ENCODE data around the gene HGS. TPM values are rescaled to one million over a fixed set of nuclear protein-coding genes. Genes with fewer than 3 reads are reported as not detected.

Gene HGS
- total and polyA plus RNA-seq, 2 of the 13 experiments (the other 11 are each of a cell fraction or from before 2014, with no cell fraction given) = 73.3 to 78.1 TPM

- TF ChIP-seq TBX2 (CRISPR knock-in tag; IDR thresholded peaks at IDR 0.05; ENCODE audit: borderline replicate concordance) (peak; percentile 32; the same call in 1 of the 2 replicates), SIN3B (IDR thresholded peaks at IDR 0.05; ENCODE audit: low read length) (no peak), NFE2L2 (IDR thresholded peaks at IDR 0.05; ENCODE audit: low read length) (peak; percentile 32; the same call in 1 of the 2 replicates), SOX6 (IDR thresholded peaks at IDR 0.05) (no peak), SOX6 (CRISPR knock-in tag; IDR thresholded peaks at IDR 0.05) (peak; percentile 25; the same call in 1 of the 2 replicates), ZNF326 (CRISPR knock-in tag; IDR thresholded peaks at IDR 0.05; ENCODE audit: borderline replicate concordance) (peak; percentile 80; the same call in 1 of the 2 replicates), AHR (CRISPR knock-in tag; IDR thresholded peaks at IDR 0.05) (no peak), ZNF597 (CRISPR knock-in tag; IDR thresholded peaks at IDR 0.05) (no peak), ZNF761 (CRISPR knock-in tag; conservative IDR thresholded peaks at IDR 0.05) (no peak), ZFY (CRISPR knock-in tag; IDR thresholded peaks at IDR 0.05) (0 out of 2 replicates have a peak, but pooled peaks have one; percentile 16), ZNF274 (CRISPR knock-in tag; IDR thresholded peaks at IDR 0.05) (0 out of 2 replicates have a peak, but pooled peaks have one; percentile 58), CSRNP1 (CRISPR knock-in tag; IDR thresholded peaks at IDR 0.05) (0 out of 2 replicates have a peak, but pooled peaks have one; percentile 17), FOXM1 (CRISPR knock-in tag; IDR thresholded peaks at IDR 0.05) (no peak), KAT7 (CRISPR knock-in tag; IDR thresholded peaks at IDR 0.05; ENCODE audit: borderline replicate concordance) (no peak), HNRNPL (IDR thresholded peaks at IDR 0.05; ENCODE audit: low read depth, low read length) (peak; percentile 93), ZNF354B (CRISPR knock-in tag; IDR thresholded peaks at IDR 0.05) (no peak), HES4 (CRISPR knock-in tag; IDR thresholded peaks at IDR 0.05; ENCODE audit: borderline replicate concordance) (peak; percentile 42; the same call in 1 of the 2 replicates), ZNF513 (CRISPR knock-in tag; conservative IDR thresholded peaks at IDR 0.05) (no peak), ZNF550 (CRISPR knock-in tag; IDR thresholded peaks at IDR 0.05; ENCODE audit: borderline replicate concordance) (0 out of 2 replicates have a peak, but pooled peaks have one; percentile 45), GABPA (IDR thresholded peaks at IDR 0.05; ENCODE audit: low read depth, low read length) (no peak), GABPA (CRISPR knock-in tag; IDR thresholded peaks at IDR 0.05; ENCODE audit: low read depth) (no peak), IRF9 (CRISPR knock-in tag; IDR thresholded peaks at IDR 0.05; ENCODE audit: borderline replicate concordance) (peak; percentile 70; the same call in 1 of the 2 replicates), AGO2 (optimal IDR thresholded peaks at IDR 0.05; ENCODE audit: low read depth, low read length) (peak; percentile 100), SP2 (CRISPR knock-in tag; IDR thresholded peaks at IDR 0.05) (no peak), FOXK1 (CRISPR knock-in tag; IDR thresholded peaks at IDR 0.05; ENCODE audit: borderline replicate concordance, low read depth) (no peak)
These were observed 38.6 kb downstream of the HGS start (continued) for GRCh38 chr17:81722184-81723120.
